ENCODE data around the gene TAF12. TPM values are rescaled to one million over a fixed set of nuclear protein-coding genes. Genes with fewer than 3 reads are reported as not detected.
"Not testable (repeated sequence)": the region's sequence is repeated elsewhere in the genome, so short reads cannot be mapped to it uniquely, and the experiment has no call there.

Gene TAF12
- total RNA-seq, 1 experiment from 2014 or later, result 29.7 TPM

GRCh38 chr1:28591708-28592320 is 51.1 kb downstream of the TAF12 start, which contains the start of gene RAB42:
Gene RAB42 (plus strand): TSS chr1:28592265. CDS start chr1:28592512, 247 bp downstream.
- Mint-ChIP-seq H3K4me3 (ENCODE audit: unreplicated experiment) (no peak within 1 kb of the TSS), H3K36me3 (ENCODE audit: insufficient read depth, unreplicated experiment) (no peaks in the 10 kb centered on the region), H3K4me1 (ENCODE audit: insufficient read depth, unreplicated experiment) (peaks cover 12% of the 10 kb centered on the region), H3K27ac (ENCODE audit: low read depth, unreplicated experiment) (no peak within 1 kb of the TSS), H3K27me3 (ENCODE audit: insufficient read depth, unreplicated experiment) (no peaks in the 10 kb centered on the region), H3K9me3 (ENCODE audit: unreplicated experiment) (no peaks in the 10 kb centered on the region)
- BruUV-seq (replicated peaks), result no TSS peak
- intact Hi-C loops (cut with micrococcal nuclease), result no loop called here
- no peak for TF ChIP-seq CTCF (IDR thresholded peaks at IDR 0.05; ENCODE audit: unreplicated experiment)
- POLR2A ChIA-PET, result no interaction called here
- CTCF ChIA-PET, result no interaction called here
- DNase-seq (ENCODE audit: unreplicated experiment), result no peak

- H3K9me3 Mint-ChIP-seq (ENCODE audit: unreplicated experiment); intact Hi-C loops (cut with micrococcal nuclease); DNase-seq (ENCODE audit: unreplicated experiment); H3K27me3 Mint-ChIP-seq (ENCODE audit: insufficient read depth, unreplicated experiment); H3K36me3 Mint-ChIP-seq (ENCODE audit: insufficient read depth, unreplicated experiment); BruUV-seq (replicated peaks); H3K4me1 Mint-ChIP-seq (ENCODE audit: insufficient read depth, unreplicated experiment); H3K27ac Mint-ChIP-seq (ENCODE audit: low read depth, unreplicated experiment); H3K4me3 Mint-ChIP-seq (ENCODE audit: unreplicated experiment): not testable (repeated sequence)
- CTCF ChIA-PET, result interaction anchor here (1.5 kb wide), 1 partner anchor 15 kb away, joined by 4 read pairs; no protein-coding TSS in a partner anchor
- POLR2A ChIA-PET, result interaction anchor here (0.9 kb wide), 1 partner anchor 34 kb away, joined by 4 read pairs; the partner anchor contains the start of gene TRNAU1AP
Measured at GRCh38 chr1:28586585-28587391, 56.1 kb downstream of the TAF12 start.

- Mint-ChIP-seq H3K27me3 (ENCODE audit: insufficient read depth, unreplicated experiment) (no peaks in the 10 kb centered on the region), H3K4me1 (ENCODE audit: insufficient read depth, unreplicated experiment) (peaks cover 15% of the 10 kb centered on the region), H3K4me3 (ENCODE audit: unreplicated experiment) (peak overlapping the region; percentile 91), H3K9me3 (ENCODE audit: unreplicated experiment) (no peaks in the 10 kb centered on the region), H3K27ac (ENCODE audit: low read depth, unreplicated experiment) (peak overlapping the region; percentile 92), H3K36me3 (ENCODE audit: insufficient read depth, unreplicated experiment) (peaks cover 47% of the 10 kb centered on the region)
- intact Hi-C loops (cut with micrococcal nuclease), result loop anchor here (5.0 kb wide), 1 partner anchor 295 kb away; no protein-coding TSS in a partner anchor
- TSS peak; percentile 86 for BruUV-seq (replicated peaks)
- DNase-seq (ENCODE audit: unreplicated experiment), result peak; percentile 49
- TF ChIP-seq CTCF (IDR thresholded peaks at IDR 0.05; ENCODE audit: unreplicated experiment), result no peak
- ChIA-PET CTCF (interaction anchor here (0.6 to 5.4 kb wide), 3 partner anchors 20 to 62 kb away, joined by 3 to 28 read pairs (median 3); no protein-coding TSS in a partner anchor), POLR2A (interaction anchor here (0.5 to 6.6 kb wide), 40 partner anchors 8 to 911 kb away, joined by 3 to 147 read pairs (median 6); partner anchors contain the start of genes GMEB1, MED18, PHACTR4 and RCC1)
Measured at GRCh38 chr1:28582248-28582615, 60.6 kb downstream of the TAF12 start.

- H3K4me3 Mint-ChIP-seq (ENCODE audit: unreplicated experiment), result peak overlapping the region; percentile 91
- BruUV-seq (replicated peaks), result no TSS peak
- H3K27me3 Mint-ChIP-seq (ENCODE audit: insufficient read depth, unreplicated experiment), result no peaks in the 10 kb centered on the region
- ChIA-PET CTCF (interaction anchor here (0.6 to 5.4 kb wide), 7 partner anchors 20 to 172 kb away, joined by 3 to 28 read pairs (median 3); partner anchors contain the start of gene TAF12), POLR2A (interaction anchor here (0.5 to 6.6 kb wide), 47 partner anchors 9 to 911 kb away, joined by 3 to 147 read pairs (median 6); partner anchors contain the start of genes ATP5IF1, GMEB1, MED18 and PHACTR4)
- H3K27ac Mint-ChIP-seq (ENCODE audit: low read depth, unreplicated experiment), result peak overlapping the region; percentile 92
- peaks cover 53% of the 10 kb centered on the region for H3K36me3 Mint-ChIP-seq (ENCODE audit: insufficient read depth, unreplicated experiment)
- no peaks in the 10 kb centered on the region for H3K9me3 Mint-ChIP-seq (ENCODE audit: unreplicated experiment)
- peak; percentile 93 for DNase-seq (ENCODE audit: unreplicated experiment)
- intact Hi-C loops (cut with micrococcal nuclease), result loop anchor here (1.0 to 5.0 kb wide), 4 partner anchors 21 to 296 kb away; partner anchors contain the start of gene TRNAU1AP
- peaks cover 15% of the 10 kb centered on the region for H3K4me1 Mint-ChIP-seq (ENCODE audit: insufficient read depth, unreplicated experiment)
- no peak for TF ChIP-seq CTCF (IDR thresholded peaks at IDR 0.05; ENCODE audit: unreplicated experiment)
Measured at GRCh38 chr1:28581531-28582247, 61.2 kb downstream of the TAF12 start.

Data from MCF 10A (cell line).